CD14-positive monocyte (primary cell): ENCODE data around the gene SEH1L. TPM values are rescaled to one million over a fixed set of nuclear protein-coding genes. Genes with fewer than 3 reads are reported as not detected.

ENCODE experiments used
- DNase-seq, 3 donors: peaks; one replicate each; pipeline ENCODE4 v3.0.0-alpha.2; 2011 to 2022
- H2AFZ ChIP-seq: 2 replicates; pipeline ENCODE4 v1.6.0; 2012; ENCODE audit warnings: mild to moderate bottlenecking, low read depth, low read length, inconsistent platforms; ENCODE audit not compliant: insufficient read depth, poor library complexity, severe bottlenecking
- H3K27ac ChIP-seq, 2 donors: 1 replicate in 1 of 2; 2 replicates in 1 of 2; pipeline ENCODE4 v1.5.1; 2012 to 2013; ENCODE audit warnings: low read length in 2 of 2, control low read depth in 1 of 2, inconsistent platforms in 1 of 2, low read depth in 1 of 2, mild to moderate bottlenecking in 1 of 2
- H3K27me3 ChIP-seq, 2 donors: one replicate each; pipeline versions ENCODE4 v1.6.0 to v1.6.1; 2011 to 2013; ENCODE audit warnings: low read length in 2 of 2; ENCODE audit not compliant: control insufficient read depth in 2 of 2, insufficient read depth in 2 of 2
- H3K36me3 ChIP-seq, 2 donors: replicated peaks in 1 of 2; 1 replicate in 1 of 2; 2 replicates in 1 of 2; pipeline versions ENCODE4 v1.5.1 to v1.6.1; 2012 to 2013; ENCODE audit warnings: low read length in 2 of 2, control low read depth in 1 of 2, inconsistent platforms in 1 of 2, mild to moderate bottlenecking in 1 of 2; ENCODE audit not compliant: insufficient read depth in 2 of 2, control insufficient read depth in 1 of 2
- H3K4me1 ChIP-seq, 2 donors: 1 replicate in 1 of 2; 2 replicates in 1 of 2; pipeline versions ENCODE4 v1.5.1 to v1.6.1; 2012 to 2013; ENCODE audit warnings: low read length in 2 of 2, control low read depth in 1 of 2, inconsistent platforms in 1 of 2, mild to moderate bottlenecking in 1 of 2, moderate library complexity in 1 of 2; ENCODE audit not compliant: insufficient read depth in 2 of 2, control insufficient read depth in 1 of 2
- H3K4me2 ChIP-seq: replicated peaks from 2 replicates; pipeline ENCODE3; 2012; ENCODE audit warnings: low read length, moderate library complexity, mild to moderate bottlenecking; ENCODE audit not compliant: poor library complexity, severe bottlenecking; ENCODE audit errors: extremely low read depth
- H3K4me3 ChIP-seq, 3 experiments: fragments of 200-600 bp in 1 of 3; sonication (generic) in 1 of 3; replicated peaks in 1 of 3; 1 replicate in 2 of 3; 2 replicates in 1 of 3; pipeline ENCODE4 v1.5.1; 2011 to 2013; ENCODE audit warnings: low read length in 3 of 3, mild to moderate bottlenecking in 3 of 3, control low read depth in 2 of 3, low read depth in 2 of 3, inconsistent platforms in 1 of 3, moderate library complexity in 1 of 3
- H3K79me2 ChIP-seq: 2 replicates; pipeline ENCODE4 v1.6.0; 2012; ENCODE audit warnings: mild to moderate bottlenecking, control low read depth, inconsistent platforms, low read length, moderate library complexity; ENCODE audit not compliant: insufficient read depth
- H3K9ac ChIP-seq: 2 replicates; pipeline ENCODE4 v1.6.0; 2017; ENCODE audit warnings: low read length, mild to moderate bottlenecking; ENCODE audit not compliant: insufficient read depth, poor library complexity, severe bottlenecking
- H3K9me3 ChIP-seq, 2 donors: replicated peaks in 1 of 2; 1 replicate in 1 of 2; 2 replicates in 1 of 2; pipeline versions ENCODE4 v1.5.1 to v1.6.1; 2012 to 2013; ENCODE audit warnings: low read length in 2 of 2, control low read depth in 1 of 2; ENCODE audit not compliant: control insufficient read depth in 1 of 2, insufficient read depth in 1 of 2
- H4K20me1 ChIP-seq: 2 replicates; pipeline ENCODE4 v1.6.0; 2012; ENCODE audit warnings: mild to moderate bottlenecking, low read length, control low read depth, moderate library complexity; ENCODE audit not compliant: insufficient read depth
- H3K27ac Mint-ChIP-seq, 7 donors: one replicate each; pipeline ENCODE4 v1.8.0; 2020; ENCODE audit warnings: mild to moderate bottlenecking in 7 of 7, mixed read lengths in 7 of 7, moderate library complexity in 6 of 7, inconsistent platforms in 2 of 7
- H3K27me3 Mint-ChIP-seq, 3 donors: one replicate each; pipeline ENCODE4 v1.8.0; 2021 to 2022; ENCODE audit warnings: low read depth in 3 of 3, mild to moderate bottlenecking in 3 of 3, mixed read lengths in 3 of 3, moderate library complexity in 3 of 3, inconsistent platforms in 1 of 3
- H3K36me3 Mint-ChIP-seq, 2 donors: one replicate each; pipeline ENCODE4 v1.8.0; 2020; ENCODE audit warnings: mixed read lengths in 2 of 2, inconsistent platforms in 1 of 2, mild to moderate bottlenecking in 1 of 2
- H3K4me1 Mint-ChIP-seq: one replicate; pipeline ENCODE4 v1.8.0; 2020; ENCODE audit warnings: mild to moderate bottlenecking, mixed read lengths
- H3K4me3 Mint-ChIP-seq, 2 donors: one replicate each; pipeline ENCODE4 v1.8.0; 2020; ENCODE audit warnings: mild to moderate bottlenecking in 2 of 2, mixed read lengths in 2 of 2, moderate library complexity in 1 of 2
- H3K9me3 Mint-ChIP-seq, 7 donors: one replicate each; pipeline ENCODE4 v1.8.0; 2020 to 2022; ENCODE audit warnings: mixed read lengths in 7 of 7, mild to moderate bottlenecking in 6 of 7, moderate library complexity in 6 of 7, inconsistent platforms in 2 of 7
- WGBS: methylation state at CpG from one replicate; pipeline ENCODE4 v1.1.5; 2013; ENCODE audit warnings: missing lambda C conversion rate; ENCODE audit not compliant: insufficient coverage; 5-methylcytosine and 5-hydroxymethylcytosine counted together
- intact Hi-C, 2 donors: fragments of 100-400 bp; cut with micrococcal nuclease; formaldehyde crosslinking; loops; one replicate each; pipeline versions ENCODE4 v1.15.0 to v1.15.1; 2023
- polyA plus RNA-seq, 3 donors: library from polyadenylated mRNA; depleted of rRNA in 1 of 3; unstranded in 2 of 3; stranded (reverse) in 1 of 3; fragments of 300-500 nt in 2 of 3; fragments of >200 nt in 1 of 3; fragmentation: Illumina TruSeq in 2 of 3; gene quantifications; 1 replicate in 2 of 3; 2 replicates in 1 of 3; pipeline ENCODE4 v1.2.3, GENCODE V29; 2012 to 2021
- TF ChIP-seq, protein P1 (sequence below): fragments of 200-600 bp; IDR thresholded peaks from one replicate; pipeline ENCODE4 v1.8.0; 2022; ENCODE audit warnings: antibody characterized with exemption, mild to moderate bottlenecking

The SEH1L gene
- polyA plus RNA-seq, 3 donors = 7.1 to 26.9 (median 25.9) TPM

DNA sequence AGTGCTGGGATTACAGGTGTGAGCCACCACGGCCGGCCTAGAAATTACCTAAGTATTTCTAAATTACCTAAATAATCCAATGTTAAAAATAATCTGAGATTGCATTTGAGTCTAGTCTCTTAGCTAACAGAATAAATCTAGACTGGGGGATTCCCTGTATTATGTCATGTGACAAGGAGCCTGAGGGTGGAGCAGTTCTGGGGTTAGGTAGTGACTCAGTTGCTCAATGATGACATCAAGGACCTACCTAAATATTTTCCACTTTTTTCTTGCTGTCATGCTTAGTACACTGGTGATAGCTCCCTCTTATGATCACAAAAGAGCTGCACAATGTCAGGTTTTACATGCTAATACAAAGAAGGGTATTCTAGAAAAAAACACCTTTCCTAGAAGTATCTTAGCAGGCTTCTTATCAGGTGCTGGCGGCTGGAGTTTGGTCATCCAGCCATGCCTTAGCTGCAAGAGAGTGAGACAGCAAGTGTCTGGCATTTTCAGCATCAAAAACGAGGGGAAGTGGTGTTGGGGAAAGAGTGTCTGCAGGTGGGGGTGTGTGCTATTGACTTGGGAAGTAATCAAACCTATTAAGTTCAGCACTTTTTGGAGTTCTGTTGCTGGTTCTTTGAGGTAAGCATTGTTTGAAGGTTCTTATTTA, 25.9 kb downstream of the SEH1L start:
- Histone ChIP-seq H3K9me3 (no peaks in the 10 kb centered on the region), H3K4me2 (no peak overlapping the region), H4K20me1 (no peaks in the 10 kb centered on the region), H3K79me2 (no peaks in the 10 kb centered on the region), H3K27ac (no peak overlapping the region), H3K27me3 (no peaks in the 10 kb centered on the region), H2AFZ (no peak overlapping the region), H3K4me3 (no peak overlapping the region), H3K9ac (no peak overlapping the region), H3K4me1 (no peaks in the 10 kb centered on the region), H3K36me3 (peaks cover 56 to 81% of the 10 kb centered on the region in 2 donors)
- Mint-ChIP-seq H3K27me3 (no peaks in the 10 kb centered on the region), H3K4me1 (peaks cover 7% of the 10 kb centered on the region), H3K4me3 (no peak overlapping the region), H3K27ac (peak overlapping the region in 4 of 7 donors; percentile 6 to 61 (median 22)), H3K9me3 (no peaks in the 10 kb centered on the region), H3K36me3 (peaks cover 49 to 71% of the 10 kb centered on the region in 2 donors)
- 100% methylated on average over 1 of the region's 4 CpGs for WGBS
- intact Hi-C loops = no loop called here
- TF ChIP-seq, protein P1, sequence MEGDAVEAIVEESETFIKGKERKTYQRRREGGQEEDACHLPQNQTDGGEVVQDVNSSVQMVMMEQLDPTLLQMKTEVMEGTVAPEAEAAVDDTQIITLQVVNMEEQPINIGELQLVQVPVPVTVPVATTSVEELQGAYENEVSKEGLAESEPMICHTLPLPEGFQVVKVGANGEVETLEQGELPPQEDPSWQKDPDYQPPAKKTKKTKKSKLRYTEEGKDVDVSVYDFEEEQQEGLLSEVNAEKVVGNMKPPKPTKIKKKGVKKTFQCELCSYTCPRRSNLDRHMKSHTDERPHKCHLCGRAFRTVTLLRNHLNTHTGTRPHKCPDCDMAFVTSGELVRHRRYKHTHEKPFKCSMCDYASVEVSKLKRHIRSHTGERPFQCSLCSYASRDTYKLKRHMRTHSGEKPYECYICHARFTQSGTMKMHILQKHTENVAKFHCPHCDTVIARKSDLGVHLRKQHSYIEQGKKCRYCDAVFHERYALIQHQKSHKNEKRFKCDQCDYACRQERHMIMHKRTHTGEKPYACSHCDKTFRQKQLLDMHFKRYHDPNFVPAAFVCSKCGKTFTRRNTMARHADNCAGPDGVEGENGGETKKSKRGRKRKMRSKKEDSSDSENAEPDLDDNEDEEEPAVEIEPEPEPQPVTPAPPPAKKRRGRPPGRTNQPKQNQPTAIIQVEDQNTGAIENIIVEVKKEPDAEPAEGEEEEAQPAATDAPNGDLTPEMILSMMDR = no peak
- DNase-seq = peak in 2 of 3 donors; percentile 4 to 64

DNA sequence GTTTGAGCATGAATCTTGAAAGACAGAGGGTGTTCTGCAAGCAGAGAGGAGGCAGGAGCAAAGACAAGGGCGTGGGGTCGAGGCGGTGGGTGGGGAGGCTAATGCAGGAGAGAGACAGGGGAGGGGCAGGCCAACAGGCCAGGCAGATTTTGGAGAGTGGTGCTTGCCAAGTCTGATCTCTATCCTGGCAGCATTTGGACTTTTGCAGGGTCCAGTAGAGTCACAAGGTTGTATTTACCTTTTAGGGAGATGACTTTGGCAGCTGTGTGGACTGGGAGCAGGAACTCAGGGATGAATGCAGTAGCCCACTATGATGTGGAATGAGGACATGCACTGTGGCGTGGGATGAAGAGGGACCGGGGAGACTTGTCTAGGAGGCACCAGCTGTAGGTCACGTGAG, 27.7 kb downstream of the SEH1L start:
- peaks cover 56 to 80% of the 10 kb centered on the region in 2 donors for H3K36me3 ChIP-seq
- no peaks in the 10 kb centered on the region for H3K4me1 ChIP-seq
- H3K4me1 Mint-ChIP-seq = peaks cover 7% of the 10 kb centered on the region
- no peak overlapping the region for H2AFZ ChIP-seq
- no peaks in the 10 kb centered on the region for H3K9me3 Mint-ChIP-seq
- H3K4me2 ChIP-seq = no peak overlapping the region
- no peak overlapping the region for H3K4me3 ChIP-seq
- no peaks in the 10 kb centered on the region for H3K27me3 Mint-ChIP-seq
- H3K27me3 ChIP-seq = no peaks in the 10 kb centered on the region
- H3K27ac ChIP-seq = no peak overlapping the region
- no peak for DNase-seq
- no peaks in the 10 kb centered on the region for H3K9me3 ChIP-seq
- WGBS = over 99% methylated on average over 6 of the region's 6 CpGs
- H3K79me2 ChIP-seq = no peaks in the 10 kb centered on the region
- TF ChIP-seq, protein P1 = no peak
- H3K9ac ChIP-seq = no peak overlapping the region
- no peak overlapping the region for H3K4me3 Mint-ChIP-seq
- H3K36me3 Mint-ChIP-seq = peaks cover 49 to 65% of the 10 kb centered on the region in 2 donors
- H4K20me1 ChIP-seq = no peaks in the 10 kb centered on the region
- intact Hi-C loops = no loop called here
- peak overlapping the region in 1 of 7 donors; percentile 62 for H3K27ac Mint-ChIP-seq
